H9 (cell line): Measurements from ENCODE around the gene MICU1. TPM values are rescaled to one million over a fixed set of nuclear protein-coding genes. Genes with fewer than 3 reads are reported as not detected.

Experiments
- DNase-seq: peaks from one replicate; pipeline ENCODE4 v3.0.0-alpha.2; 2017
- H2AFZ ChIP-seq: one replicate; pipeline ENCODE4 v1.6.1; 2013; ENCODE audit warnings: mild to moderate bottlenecking, low read length, control low read depth, moderate library complexity
- H2AK5ac ChIP-seq: 2 replicates; pipeline ENCODE4 v1.6.1; 2013; ENCODE audit warnings: low read length, control low read depth, mixed read lengths; ENCODE audit not compliant: insufficient read length
- H2BK120ac ChIP-seq: one replicate; pipeline ENCODE4 v1.6.1; 2013; ENCODE audit warnings: low read depth, mild to moderate bottlenecking, low read length, control low read depth, inconsistent platforms; ENCODE audit not compliant: poor library complexity, severe bottlenecking
- H2BK12ac ChIP-seq: 2 replicates; pipeline ENCODE4 v1.6.1; 2013; ENCODE audit warnings: low read length, control low read depth, mixed read lengths, low read depth; ENCODE audit not compliant: insufficient read length
- H2BK15ac ChIP-seq: 2 replicates; pipeline ENCODE4 v1.6.1; 2013; ENCODE audit warnings: low read depth, low read length, control low read depth
- H2BK20ac ChIP-seq: one replicate; pipeline ENCODE4 v1.6.1; 2013; ENCODE audit warnings: low read depth, mild to moderate bottlenecking, low read length, control low read depth, inconsistent platforms; ENCODE audit not compliant: poor library complexity, severe bottlenecking
- H2BK5ac ChIP-seq: 2 replicates; pipeline ENCODE4 v1.6.1; 2013; ENCODE audit warnings: low read length, control low read depth, mixed read lengths; ENCODE audit not compliant: insufficient read length
- H3K14ac ChIP-seq: 2 replicates; pipeline ENCODE4 v1.6.1; 2013; ENCODE audit warnings: low read length, control low read depth; ENCODE audit not compliant: insufficient read depth
- H3K18ac ChIP-seq: 2 replicates; pipeline ENCODE4 v1.6.1; 2013; ENCODE audit warnings: low read depth, mild to moderate bottlenecking, mixed read lengths, low read length, control low read depth; ENCODE audit not compliant: insufficient read length
- H3K23ac ChIP-seq: 2 replicates; pipeline ENCODE4 v1.6.1; 2013; ENCODE audit warnings: low read length, control low read depth, mixed read lengths, low read depth; ENCODE audit not compliant: insufficient read length
- H3K23me2 ChIP-seq: 2 replicates; pipeline ENCODE4 v1.6.1; 2013; ENCODE audit warnings: low read depth, mild to moderate bottlenecking, mixed read lengths, low read length, control low read depth; ENCODE audit not compliant: insufficient read length, poor library complexity, severe bottlenecking
- H3K27ac ChIP-seq: 2 replicates; pipeline ENCODE4 v1.5.1; 2013; ENCODE audit warnings: low read length, control low read depth, mixed read lengths, low read depth; ENCODE audit not compliant: insufficient read length
- H3K27me3 ChIP-seq: 2 replicates; pipeline ENCODE4 v1.6.1; 2013; ENCODE audit warnings: low read length, control low read depth, inconsistent platforms; ENCODE audit not compliant: insufficient read depth
- H3K4ac ChIP-seq: 2 replicates; pipeline ENCODE4 v1.6.1; 2013; ENCODE audit warnings: low read depth, mild to moderate bottlenecking, control low read depth, inconsistent platforms, low read length, moderate library complexity
- H3K4me1 ChIP-seq: 2 replicates; pipeline ENCODE4 v1.6.1; 2013; ENCODE audit warnings: low read length, control low read depth, inconsistent platforms; ENCODE audit not compliant: insufficient read depth
- H3K4me2 ChIP-seq: 2 replicates; pipeline ENCODE4 v1.6.1; 2013; ENCODE audit warnings: low read length, control low read depth, mixed read lengths; ENCODE audit not compliant: insufficient read length, insufficient read depth
- H3K56ac ChIP-seq: 2 replicates; pipeline ENCODE4 v1.6.1; 2013; ENCODE audit warnings: low read depth, mild to moderate bottlenecking, mixed read lengths, low read length, control low read depth; ENCODE audit not compliant: insufficient read length
- H3K79me1 ChIP-seq: 2 replicates; pipeline ENCODE4 v1.6.1; 2013; ENCODE audit warnings: low read depth, mild to moderate bottlenecking, moderate library complexity, low read length, control low read depth, inconsistent platforms; ENCODE audit not compliant: insufficient read depth, poor library complexity, severe bottlenecking
- H3K79me2 ChIP-seq: 2 replicates; pipeline ENCODE4 v1.6.1; 2013; ENCODE audit warnings: low read length, control low read depth, inconsistent platforms; ENCODE audit not compliant: insufficient read depth
- H3K9ac ChIP-seq: 2 replicates; pipeline ENCODE4 v1.6.1; 2013; ENCODE audit warnings: low read length, control low read depth, mixed read lengths; ENCODE audit not compliant: insufficient read length; ENCODE audit errors: extremely low read depth
- H3K9me3 ChIP-seq: one replicate; pipeline ENCODE4 v1.6.1; 2013; ENCODE audit warnings: low read depth, low read length, inconsistent platforms; ENCODE audit not compliant: control insufficient read depth
- H3T11ph ChIP-seq: one replicate; pipeline ENCODE4 v1.6.1; 2013; ENCODE audit warnings: mild to moderate bottlenecking, low read length, control low read depth, inconsistent platforms
- H4K20me1 ChIP-seq: one replicate; pipeline ENCODE4 v1.6.1; 2013; ENCODE audit not compliant: control insufficient read depth, insufficient read length, insufficient read depth
- H4K5ac ChIP-seq: 2 replicates; pipeline ENCODE4 v1.6.1; 2013; ENCODE audit warnings: low read depth, mild to moderate bottlenecking, mixed read lengths, low read length, control low read depth; ENCODE audit not compliant: insufficient read length
- H4K8ac ChIP-seq: replicated peaks from 2 replicates; pipeline ENCODE4 v1.6.1; 2013; ENCODE audit warnings: low read length, control low read depth, mixed read lengths, low read depth; ENCODE audit not compliant: insufficient read length
- H4K91ac ChIP-seq: 2 replicates; pipeline ENCODE4 v1.6.1; 2013; ENCODE audit warnings: low read depth, mild to moderate bottlenecking, moderate library complexity, mixed read lengths, low read length, control low read depth; ENCODE audit not compliant: insufficient read length
- H3K27ac Mint-ChIP-seq, 3 experiments: 2 replicates in 2 of 3; 3 replicates in 1 of 3; pipeline ENCODE4 v1.8.0; 2020 to 2021; ENCODE audit warnings: mixed read lengths in 3 of 3, mild to moderate bottlenecking in 1 of 3, moderate library complexity in 1 of 3
- H3K27me3 Mint-ChIP-seq: 2 replicates; pipeline ENCODE4 v1.8.0; 2021; ENCODE audit warnings: low read depth, mild to moderate bottlenecking, moderate library complexity, mixed read lengths
- H3K36me3 Mint-ChIP-seq, 3 experiments: 2 replicates in 2 of 3; 3 replicates in 1 of 3; pipeline ENCODE4 v1.8.0; 2020 to 2021; ENCODE audit warnings: low read depth in 3 of 3, mixed read lengths in 3 of 3; ENCODE audit not compliant: insufficient read depth in 1 of 3
- H3K4me1 Mint-ChIP-seq, 2 experiments: 2 replicates each; pipeline ENCODE4 v1.8.0; 2020; ENCODE audit warnings: mixed read lengths in 2 of 2
- H3K4me3 Mint-ChIP-seq, 2 experiments: 2 replicates in 1 of 2; 3 replicates in 1 of 2; pipeline ENCODE4 v1.8.0; 2020 to 2021; ENCODE audit warnings: mild to moderate bottlenecking in 2 of 2, mixed read lengths in 2 of 2, moderate library complexity in 1 of 2
- H3K9me3 Mint-ChIP-seq, 2 experiments: 2 replicates in 1 of 2; 3 replicates in 1 of 2; pipeline ENCODE4 v1.8.0; 2020; ENCODE audit warnings: mild to moderate bottlenecking in 2 of 2, mixed read lengths in 2 of 2, moderate library complexity in 1 of 2
- CTCF ChIP-seq: fragments of 200-600 bp; sonication (generic); conservative IDR thresholded peaks from 3 replicates; pipeline ENCODE4 v1.8.0; 2021; ENCODE audit warnings: antibody characterized with exemption, mild to moderate bottlenecking
- WGBS: extraction: QIAGEN DNeasy Blood & Tissue Kit; methylation state at CpG from one replicate; pipeline ENCODE4 v1.1.7; 2013; ENCODE audit warnings: missing lambda C conversion rate, low lambda C conversion rate, mixed read lengths; ENCODE audit not compliant: insufficient read length; ENCODE audit errors: extremely low coverage; 5-methylcytosine and 5-hydroxymethylcytosine counted together
- total RNA-seq: library from RNA; stranded (reverse); gene quantifications from 2 replicates; pipeline ENCODE4 v1.2.1, GENCODE V29; 2021

The MICU1 gene
- total RNA-seq, 1 experiment from 2014 or later, result 33.2 TPM

- Histone ChIP-seq H4K5ac (no peak overlapping the region), H3K14ac (no peak overlapping the region), H4K20me1 (no peaks in the 10 kb centered on the region), H3K4ac (no peak overlapping the region), H2BK20ac (no peak overlapping the region), H3K27me3 (no peaks in the 10 kb centered on the region), H3K9ac (no peak overlapping the region), H3K79me1 (peaks cover 11% of the 10 kb centered on the region), H3K9me3 (no peaks in the 10 kb centered on the region), H4K91ac (no peak overlapping the region), H3K27ac (no peak overlapping the region), H3T11ph (no peak overlapping the region), H2BK12ac (no peak overlapping the region), H4K8ac (no peak overlapping the region), H3K18ac (no peak overlapping the region), H3K4me2 (no peak overlapping the region), H3K79me2 (peaks cover 2% of the 10 kb centered on the region; the same call in 1 of the 2 replicates), H3K23ac (no peak overlapping the region), H3K56ac (no peak overlapping the region), H2AFZ (no peak overlapping the region), H2BK15ac (no peak overlapping the region), H3K4me1 (no peaks in the 10 kb centered on the region), H3K23me2 (no peaks in the 10 kb centered on the region), H2AK5ac (no peak overlapping the region), H2BK120ac (no peak overlapping the region), H2BK5ac (no peak overlapping the region)
- Mint-ChIP-seq H3K9me3 (no peaks in the 10 kb centered on the region), H3K4me1 (peaks cover 11 to 13% of the 10 kb centered on the region in 2 experiments; a peak in 3 of 4 replicates), H3K4me3 (no peak overlapping the region), H3K36me3 (peaks cover 2 to 7% (median 2%) of the 10 kb centered on the region in 3 experiments; a peak in 3 of 7 replicates), H3K27ac (no peak overlapping the region), H3K27me3 (no peaks in the 10 kb centered on the region)
- TF ChIP-seq CTCF, result no peak
- WGBS, result no CpG with 5 or more reads among the region's 3 CpGs
- no peak for DNase-seq
These were observed 9.9 kb downstream of the MICU1 start for GRCh38 chr10:72615970-72616369.
